Epithelial cell of proximal tubule (primary cell): ENCODE data around the gene DVL2. TPM values are rescaled to one million over a fixed set of nuclear protein-coding genes. Genes with fewer than 3 reads are reported as not detected.

Experiments used
- DNase-seq: peaks from one replicate; pipeline ENCODE4 v3.0.0-alpha.2; 2011; ENCODE audit warnings: low read depth
- H3K4me3 ChIP-seq: 2 replicates; pipeline ENCODE4 v1.5.1; 2011; ENCODE audit warnings: low read depth, mild to moderate bottlenecking, low read length
- CTCF ChIP-seq: conservative IDR thresholded peaks from 2 replicates; pipeline ENCODE4 v1.5.1; 2012; ENCODE audit warnings: low read depth, mild to moderate bottlenecking, low read length
- total RNA-seq: library from RNA; depleted of rRNA; stranded (reverse); fragments of >200 nt; gene quantifications from 2 replicates; pipeline ENCODE4 v1.2.3, GENCODE V29; 2015

Gene DVL2
- total RNA-seq, 1 donor from 2014 or later, result 46.5 TPM

- TF ChIP-seq CTCF, result no peak
- peak overlapping the region; percentile 90 for H3K4me3 ChIP-seq
Measured at GRCh38 chr17:7236808-7237207, 2.5 kb upstream of the DVL2 start.

GRCh38 chr17:7235693-7236665 lies 1.7 kb upstream of the DVL2 start:
- peak overlapping the region; percentile 72 for H3K4me3 ChIP-seq
- no peak for DNase-seq
- no peak for TF ChIP-seq CTCF

More at GRCh38 chr17:7236808-7237207, 2.5 kb upstream of the DVL2 start:
- no peak for DNase-seq

GRCh38 chr17:7233701-7234082 lies 625 bp downstream of the DVL2 start:
- no peak for DNase-seq
- no peak for TF ChIP-seq CTCF
- H3K4me3 ChIP-seq, result peak overlapping the region; percentile 72

GRCh38 chr17:7232114-7232513 lies 2.2 kb downstream of the DVL2 start:
- TF ChIP-seq CTCF, result no peak
- H3K4me3 ChIP-seq, result peak overlapping the region; percentile 72
- no peak for DNase-seq

GRCh38 chr17:7229504-7229903 lies 4.8 kb downstream of the DVL2 start:
- DNase-seq, result no peak
- no peak for TF ChIP-seq CTCF
- H3K4me3 ChIP-seq, result no peak overlapping the region

GRCh38 chr17:7228920-7229319 lies 5.4 kb downstream of the DVL2 start:
- no peak for TF ChIP-seq CTCF
- DNase-seq, result no peak
- H3K4me3 ChIP-seq, result no peak overlapping the region
